Sigmoid colon (tissue), 4 donors: ENCODE measurements around the gene GLS.

Source experiments
- POLR2AphosphoS5 ChIP-seq, 4 donors: sonication (generic); formaldehyde crosslinking; IDR thresholded peaks; one replicate each; pipeline ENCODE4 v1.6.1; 2017; ENCODE audit warnings: antibody characterized with exemption in 4 of 4
- TF ChIP-seq, protein P1 (sequence below), 4 experiments: fragments of 450-650 bp in 3 of 4; fragments of 200-600 bp in 1 of 4; IDR thresholded peaks; one replicate each; pipeline ENCODE4 v1.5.1; 2016 to 2019; ENCODE audit warnings: antibody characterized with exemption in 4 of 4, mild to moderate bottlenecking in 3 of 4, moderate library complexity in 2 of 4

DNA sequence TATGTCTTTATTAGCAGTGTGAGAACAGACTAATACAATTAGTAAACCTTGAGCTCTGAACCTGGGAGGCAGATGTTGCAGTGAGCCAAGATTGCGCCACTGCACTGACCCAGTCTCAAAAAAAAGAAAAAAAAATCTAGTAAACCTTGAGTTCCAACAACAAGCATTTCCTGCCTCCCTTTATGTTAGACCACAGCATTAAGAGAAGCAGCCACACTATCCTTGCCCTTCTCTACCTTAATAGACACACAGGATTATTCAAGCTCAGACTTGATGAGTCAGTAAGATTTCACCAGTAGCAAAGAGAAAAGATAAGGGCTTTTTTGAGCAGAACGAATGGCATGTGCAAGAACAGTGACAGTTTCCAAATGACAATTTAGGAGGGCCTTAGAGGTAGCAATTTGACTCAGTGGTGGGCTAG, 18.0 kb upstream of the GLS start:
- TF ChIP-seq POLR2AphosphoS5 (IDR thresholded peaks at IDR 0.05) = no peak
- TF ChIP-seq, protein P1, sequence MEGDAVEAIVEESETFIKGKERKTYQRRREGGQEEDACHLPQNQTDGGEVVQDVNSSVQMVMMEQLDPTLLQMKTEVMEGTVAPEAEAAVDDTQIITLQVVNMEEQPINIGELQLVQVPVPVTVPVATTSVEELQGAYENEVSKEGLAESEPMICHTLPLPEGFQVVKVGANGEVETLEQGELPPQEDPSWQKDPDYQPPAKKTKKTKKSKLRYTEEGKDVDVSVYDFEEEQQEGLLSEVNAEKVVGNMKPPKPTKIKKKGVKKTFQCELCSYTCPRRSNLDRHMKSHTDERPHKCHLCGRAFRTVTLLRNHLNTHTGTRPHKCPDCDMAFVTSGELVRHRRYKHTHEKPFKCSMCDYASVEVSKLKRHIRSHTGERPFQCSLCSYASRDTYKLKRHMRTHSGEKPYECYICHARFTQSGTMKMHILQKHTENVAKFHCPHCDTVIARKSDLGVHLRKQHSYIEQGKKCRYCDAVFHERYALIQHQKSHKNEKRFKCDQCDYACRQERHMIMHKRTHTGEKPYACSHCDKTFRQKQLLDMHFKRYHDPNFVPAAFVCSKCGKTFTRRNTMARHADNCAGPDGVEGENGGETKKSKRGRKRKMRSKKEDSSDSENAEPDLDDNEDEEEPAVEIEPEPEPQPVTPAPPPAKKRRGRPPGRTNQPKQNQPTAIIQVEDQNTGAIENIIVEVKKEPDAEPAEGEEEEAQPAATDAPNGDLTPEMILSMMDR (IDR thresholded peaks at IDR 0.05) = no peak
